Gastrocnemius medialis (tissue), 4 donors: ENCODE results near the gene CPXM1. TPM values are rescaled to one million over a fixed set of nuclear protein-coding genes. Genes with fewer than 3 reads are reported as not detected.

Source experiments
- ATAC-seq, 2 donors: fragments of 150-250 bp; one replicate each; pipeline ENCODE4 v1.9.1; 2016
- DNase-seq, 2 donors: peaks; one replicate each; pipeline ENCODE4 v3.0.0-alpha.2; 2019
- H3K27ac ChIP-seq, 4 donors: fragments of 200-600 bp; sonication (generic); 1 replicate in 1 of 4; 2 replicates in 3 of 4; pipeline ENCODE4 v1.5.1; 2016 to 2018; ENCODE audit warnings: mild to moderate bottlenecking in 2 of 4, moderate library complexity in 1 of 4
- H3K27me3 ChIP-seq, 3 donors: fragments of 200-600 bp; sonication (generic) in 2 of 3; 1 replicate in 1 of 3; 2 replicates in 2 of 3; pipeline versions ENCODE4 v1.5.1 to v1.6.0; 2016 to 2019; ENCODE audit warnings: mild to moderate bottlenecking in 1 of 3, moderate library complexity in 1 of 3
- H3K36me3 ChIP-seq, 2 donors: fragments of 200-600 bp; sonication (generic) in 1 of 2; one replicate each; pipeline ENCODE4 v1.5.1; 2017 to 2018
- H3K4me1 ChIP-seq, 2 donors: fragments of 200-600 bp; sonication (generic) in 1 of 2; one replicate each; pipeline ENCODE4 v1.5.1; 2016 to 2017; ENCODE audit warnings: mild to moderate bottlenecking in 2 of 2
- H3K4me3 ChIP-seq, 4 donors: fragments of 200-600 bp; sonication (generic) in 3 of 4; 1 replicate in 1 of 4; 2 replicates in 3 of 4; pipeline ENCODE4 v1.5.1; 2016 to 2019; ENCODE audit warnings: mild to moderate bottlenecking in 2 of 4
- H3K9me3 ChIP-seq, 3 donors: fragments of 200-600 bp; sonication (generic) in 2 of 3; 1 replicate in 1 of 3; 2 replicates in 2 of 3; pipeline ENCODE4 v1.5.1; 2016 to 2019
- POLR2A ChIP-seq, 2 donors: fragments of 450-650 bp; IDR thresholded peaks; one replicate each; pipeline ENCODE4 v1.6.1; 2017; ENCODE audit warnings: antibody characterized with exemption in 2 of 2, mild to moderate bottlenecking in 2 of 2, moderate library complexity in 2 of 2
- in situ Hi-C, 4 donors: fragments of 200-750 bp; cut with MboI; loops; one replicate each; pipeline versions ENCODE4 v1.15.0 to v1.8.0; 2017; ENCODE audit warnings: low sequenced_read_pairs in 4 of 4
- intact Hi-C: fragments of 100-400 bp; cut with DNase I; formaldehyde crosslinking; loops from one replicate; pipeline ENCODE4 v1.15.1; 2023; ENCODE audit warnings: low total_unique reads
- total RNA-seq, 4 donors: library from RNA; depleted of rRNA; stranded (reverse); fragments of >200 nt; gene quantifications; one replicate each; pipeline versions ENCODE4 v1.1.0 to v1.2.3, GENCODE V29; 2016
- TF ChIP-seq, protein P1 (sequence below), 5 experiments: fragments of 450-650 bp in 3 of 5; fragments of 200-600 bp in 2 of 5; sonication (generic) in 2 of 5; IDR thresholded peaks in 4 of 5; conservative IDR thresholded peaks in 1 of 5; 1 replicate in 4 of 5; 2 replicates in 1 of 5; pipeline ENCODE4 v1.5.1; 2016 to 2019; ENCODE audit warnings: antibody characterized with exemption in 5 of 5, mild to moderate bottlenecking in 3 of 5, moderate library complexity in 3 of 5

CPXM1 gene
- total RNA-seq, 4 donors from 2014 or later: 0.46 to 1.6 (median 0.81) TPM; not detected in 1

DNA sequence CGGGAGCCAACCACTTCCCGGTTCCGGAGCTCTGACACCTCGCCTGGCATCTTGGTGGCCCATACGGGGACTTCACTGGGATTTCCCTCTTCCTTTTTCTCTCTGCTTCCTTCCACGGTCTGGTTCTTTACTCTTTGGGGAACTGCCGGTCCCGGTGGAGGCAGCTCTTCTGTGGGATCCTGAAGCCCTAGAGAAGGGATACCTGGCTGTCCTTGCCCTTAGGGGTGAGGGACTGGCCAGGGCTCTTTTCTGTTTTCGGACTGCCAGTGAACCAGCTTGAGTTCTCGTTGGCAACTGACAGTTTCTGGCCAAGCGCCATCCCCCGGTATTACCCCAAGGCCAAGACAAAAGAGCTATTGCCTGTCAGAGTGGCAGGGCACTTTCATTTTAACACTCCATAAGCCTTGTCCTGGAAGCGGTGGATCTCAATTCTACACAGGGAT, 880 bp upstream of the CPXM1 start:
- in situ Hi-C loops: no loop called here

DNA sequence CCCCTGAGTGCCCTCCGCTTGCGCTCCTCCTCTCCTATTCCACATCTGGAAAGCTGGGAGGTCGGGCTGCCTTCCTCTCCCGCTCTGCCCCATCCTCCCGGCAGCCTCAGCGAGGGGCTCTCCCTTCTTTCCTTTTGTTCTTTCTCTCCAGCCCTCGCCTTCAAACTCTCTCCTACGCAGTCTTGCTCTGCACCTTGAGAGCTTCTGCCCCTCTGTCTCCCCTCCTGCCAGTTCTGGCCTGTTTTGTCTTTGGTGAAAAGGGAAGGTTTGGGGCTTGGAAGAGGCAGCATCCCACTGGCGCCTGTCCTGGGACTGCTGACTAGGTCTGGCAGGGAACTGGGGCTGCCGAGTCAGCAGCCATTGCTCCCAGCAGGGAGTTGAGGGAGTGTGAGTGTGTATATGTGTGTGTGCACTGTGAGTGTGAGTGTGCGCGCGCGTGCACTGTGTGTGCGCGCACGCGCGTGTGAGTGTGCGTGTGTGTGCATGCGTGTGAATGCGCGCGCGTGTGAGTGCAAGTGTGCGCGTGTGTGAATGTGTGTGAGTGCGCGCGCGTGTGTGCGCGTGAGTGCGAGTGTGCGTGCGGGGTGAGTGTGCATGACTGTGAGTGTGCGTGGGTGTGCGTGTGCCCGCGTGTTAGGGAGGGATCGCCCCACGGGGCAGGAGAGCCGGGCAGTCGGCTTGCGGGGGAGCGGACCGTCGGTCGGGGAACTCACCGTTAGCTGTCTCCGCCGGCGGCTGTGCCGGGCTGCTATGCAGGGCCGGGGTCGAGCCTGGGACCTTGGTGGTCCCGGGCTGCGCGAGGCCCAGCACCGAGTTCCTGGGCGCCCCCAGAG, 523 bp downstream of the CPXM1 start:
- peak overlapping the region in 3 of 4 donors; percentile 9 to 20 (median 10) for H3K4me3 ChIP-seq
- peaks cover 46 to 67% (median 64%) of the 10 kb centered on the region in 3 donors for H3K27me3 ChIP-seq
- in situ Hi-C loops (no loop called here), intact Hi-C loops (no loop called here)
- no peak for ATAC-seq
- H3K4me1 ChIP-seq: peaks cover 0 to 6% of the 10 kb centered on the region in 2 donors
- H3K9me3 ChIP-seq: peaks cover 0 to 7% (median 0%) of the 10 kb centered on the region in 3 donors
- no peak for DNase-seq
- no peak overlapping the region for H3K27ac ChIP-seq
- H3K36me3 ChIP-seq: no peaks in the 10 kb centered on the region
- no peak for TF ChIP-seq POLR2A (IDR thresholded peaks at IDR 0.05)
- TF ChIP-seq, protein P1, sequence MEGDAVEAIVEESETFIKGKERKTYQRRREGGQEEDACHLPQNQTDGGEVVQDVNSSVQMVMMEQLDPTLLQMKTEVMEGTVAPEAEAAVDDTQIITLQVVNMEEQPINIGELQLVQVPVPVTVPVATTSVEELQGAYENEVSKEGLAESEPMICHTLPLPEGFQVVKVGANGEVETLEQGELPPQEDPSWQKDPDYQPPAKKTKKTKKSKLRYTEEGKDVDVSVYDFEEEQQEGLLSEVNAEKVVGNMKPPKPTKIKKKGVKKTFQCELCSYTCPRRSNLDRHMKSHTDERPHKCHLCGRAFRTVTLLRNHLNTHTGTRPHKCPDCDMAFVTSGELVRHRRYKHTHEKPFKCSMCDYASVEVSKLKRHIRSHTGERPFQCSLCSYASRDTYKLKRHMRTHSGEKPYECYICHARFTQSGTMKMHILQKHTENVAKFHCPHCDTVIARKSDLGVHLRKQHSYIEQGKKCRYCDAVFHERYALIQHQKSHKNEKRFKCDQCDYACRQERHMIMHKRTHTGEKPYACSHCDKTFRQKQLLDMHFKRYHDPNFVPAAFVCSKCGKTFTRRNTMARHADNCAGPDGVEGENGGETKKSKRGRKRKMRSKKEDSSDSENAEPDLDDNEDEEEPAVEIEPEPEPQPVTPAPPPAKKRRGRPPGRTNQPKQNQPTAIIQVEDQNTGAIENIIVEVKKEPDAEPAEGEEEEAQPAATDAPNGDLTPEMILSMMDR (IDR thresholded peaks at IDR 0.05 in 4 of 5, conservative IDR thresholded peaks at IDR 0.05 in 1 of 5): no peak

More for the DNA sequence above, 880 bp upstream of the CPXM1 start:
- Histone ChIP-seq H3K27me3 (peaks cover 59 to 80% (median 75%) of the 10 kb centered on the region in 3 donors), H3K36me3 (no peaks in the 10 kb centered on the region), H3K4me1 (peaks cover 0 to 6% of the 10 kb centered on the region in 2 donors), H3K4me3 (no peak overlapping the region), H3K9me3 (peaks cover 0 to 7% (median 0%) of the 10 kb centered on the region in 3 donors), H3K27ac (no peak overlapping the region)
- intact Hi-C loops: no loop called here
- no peak for ATAC-seq
- no peak for TF ChIP-seq POLR2A (IDR thresholded peaks at IDR 0.05)
- TF ChIP-seq, protein P1 (IDR thresholded peaks at IDR 0.05 in 4 of 5, conservative IDR thresholded peaks at IDR 0.05 in 1 of 5): no peak
- DNase-seq: no peak

DNA sequence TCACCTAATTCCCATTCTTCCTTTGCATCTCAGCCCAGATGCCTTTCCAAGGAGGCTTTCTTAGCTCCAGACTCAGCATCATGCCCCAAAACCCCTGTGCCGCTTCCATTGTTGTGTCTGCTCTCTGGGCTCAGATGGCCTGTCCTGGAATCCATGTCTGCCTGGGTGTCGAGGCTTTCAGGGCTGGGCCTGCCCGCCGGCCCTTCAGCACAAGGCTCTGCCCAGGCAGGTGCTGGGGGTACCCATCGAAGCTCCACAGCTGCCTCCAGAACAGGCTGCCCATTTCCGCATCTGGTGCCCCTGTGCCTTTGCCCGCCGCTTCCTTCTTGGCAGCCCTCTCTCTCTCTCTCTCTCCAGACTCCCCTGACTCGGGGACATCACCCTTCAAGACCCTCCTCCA, 1.2 kb downstream of the CPXM1 start:
- Histone ChIP-seq H3K4me3 (no peak overlapping the region), H3K27ac (no peak overlapping the region), H3K4me1 (peaks cover 0 to 6% of the 10 kb centered on the region in 2 donors), H3K9me3 (peaks cover 0 to 7% (median 0%) of the 10 kb centered on the region in 3 donors), H3K36me3 (no peaks in the 10 kb centered on the region), H3K27me3 (peaks cover 44 to 63% (median 58%) of the 10 kb centered on the region in 3 donors)
- TF ChIP-seq, protein P1 (IDR thresholded peaks at IDR 0.05 in 4 of 5, conservative IDR thresholded peaks at IDR 0.05 in 1 of 5): no peak
- TF ChIP-seq POLR2A (IDR thresholded peaks at IDR 0.05): no peak
- DNase-seq (no peak), ATAC-seq (no peak)
- intact Hi-C loops (no loop called here), in situ Hi-C loops (no loop called here)

DNA sequence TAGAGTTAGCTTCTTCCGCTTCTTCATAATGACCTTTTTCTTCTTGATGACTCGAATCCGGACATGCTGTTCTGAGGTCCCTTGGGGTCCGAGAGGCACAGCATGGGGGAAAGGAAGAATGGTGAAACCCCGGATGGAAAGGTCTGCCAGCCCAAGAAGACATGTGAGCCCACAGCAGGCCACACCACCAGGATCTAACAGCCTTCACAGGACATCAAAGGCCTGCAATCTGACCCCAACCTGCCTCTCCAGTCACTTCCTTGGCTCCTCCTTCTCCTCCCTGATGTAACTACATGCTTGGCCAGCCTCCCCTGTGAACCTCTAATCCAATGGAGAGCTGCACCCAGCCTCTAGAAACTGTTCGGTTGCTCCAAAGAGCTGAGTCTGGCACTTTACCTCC, 1.6 kb downstream of the CPXM1 start:
- DNase-seq (no peak), ATAC-seq (no peak)
- Histone ChIP-seq H3K4me1 (peaks cover 0 to 6% of the 10 kb centered on the region in 2 donors), H3K27ac (no peak overlapping the region), H3K36me3 (no peaks in the 10 kb centered on the region), H3K27me3 (peaks cover 41 to 61% (median 53%) of the 10 kb centered on the region in 3 donors), H3K4me3 (no peak overlapping the region), H3K9me3 (peaks cover 0 to 7% (median 0%) of the 10 kb centered on the region in 3 donors)
- no peak for TF ChIP-seq POLR2A (IDR thresholded peaks at IDR 0.05)
- TF ChIP-seq, protein P1 (IDR thresholded peaks at IDR 0.05 in 4 of 5, conservative IDR thresholded peaks at IDR 0.05 in 1 of 5): no peak
- in situ Hi-C loops (no loop called here), intact Hi-C loops (no loop called here)
